ENCODE data around the gene SULF2.

- TF ChIP-seq GATA2 (IDR thresholded peaks at IDR 0.05; ENCODE audit: low read depth, low read length) (no peak), GATA3 (IDR thresholded peaks at IDR 0.05; ENCODE audit: low read depth, low read length) (no peak)
Measured at GRCh38 chr20:47765271-47765670, 20.0 kb downstream of the SULF2 start.

All from SH-SY5Y (cell line).